T-helper 2 cell treated with Interferon-gamma antibody and Interleukin-4, amounts not matched to agents 5 μg/mL and 100 μg/mL, for 36 hours (primary cell): Measurements from ENCODE around the gene ADCY2.

Experiments
- DNase-seq: peaks from one replicate; pipeline ENCODE4 v3.0.0; 2021; ENCODE audit warnings: low spot score
- H3K27ac Mint-ChIP-seq: one replicate; pipeline ENCODE4 v1.8.0; 2021; ENCODE audit warnings: mild to moderate bottlenecking, mixed read lengths
- H3K27me3 Mint-ChIP-seq: one replicate; pipeline ENCODE4 v1.8.0; 2021; ENCODE audit warnings: low read depth, mixed read lengths
- H3K36me3 Mint-ChIP-seq: one replicate; pipeline ENCODE4 v1.8.0; 2021; ENCODE audit warnings: low read depth, mixed read lengths
- H3K4me1 Mint-ChIP-seq: one replicate; pipeline ENCODE4 v1.8.0; 2021; ENCODE audit warnings: low read depth, mixed read lengths
- H3K4me3 Mint-ChIP-seq: one replicate; pipeline ENCODE4 v1.8.0; 2022; ENCODE audit warnings: mild to moderate bottlenecking, moderate library complexity, mixed read lengths
- H3K9me3 Mint-ChIP-seq: one replicate; pipeline ENCODE4 v1.8.0; 2021; ENCODE audit warnings: mixed read lengths

The ADCY2 gene

GRCh38 chr5:7445068-7445467, 49.1 kb downstream of the ADCY2 start:
- no peak overlapping the region for H3K4me3 Mint-ChIP-seq
- H3K36me3 Mint-ChIP-seq, result no peaks in the 10 kb centered on the region
- DNase-seq, result no peak
- H3K4me1 Mint-ChIP-seq, result no peaks in the 10 kb centered on the region
- H3K27ac Mint-ChIP-seq, result no peak overlapping the region
- H3K9me3 Mint-ChIP-seq, result no peaks in the 10 kb centered on the region
- no peaks in the 10 kb centered on the region for H3K27me3 Mint-ChIP-seq

- Mint-ChIP-seq H3K4me3 (no peak overlapping the region), H3K27ac (no peak overlapping the region), H3K27me3 (no peaks in the 10 kb centered on the region), H3K9me3 (no peaks in the 10 kb centered on the region), H3K4me1 (no peaks in the 10 kb centered on the region), H3K36me3 (no peaks in the 10 kb centered on the region)
- no peak for DNase-seq
Observed at GRCh38 chr5:7445831-7446230, 49.9 kb downstream of the ADCY2 start.

DNA sequence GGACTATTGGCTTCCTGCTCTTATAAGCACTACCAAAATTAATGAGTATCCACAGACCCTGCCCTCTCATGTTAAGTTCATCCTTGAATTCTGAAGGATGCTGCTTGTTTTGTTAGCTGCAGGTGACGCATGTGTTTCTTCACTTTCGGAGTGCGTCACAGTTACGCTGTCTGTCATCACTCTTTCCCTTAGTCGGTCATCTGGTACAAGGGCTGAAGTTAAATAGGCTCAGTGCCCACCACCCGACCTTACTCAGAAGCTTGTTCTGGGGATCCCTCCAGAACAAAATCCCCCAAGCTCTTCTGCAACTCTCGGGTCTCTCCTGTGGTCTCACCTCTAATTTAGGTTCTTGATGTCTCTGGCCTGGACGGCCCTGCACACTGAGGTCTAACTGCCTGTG, 51.0 kb downstream of the ADCY2 start:
- Mint-ChIP-seq H3K36me3 (no peaks in the 10 kb centered on the region), H3K4me3 (no peak overlapping the region), H3K27me3 (no peaks in the 10 kb centered on the region), H3K27ac (no peak overlapping the region), H3K4me1 (no peaks in the 10 kb centered on the region), H3K9me3 (no peaks in the 10 kb centered on the region)
- no peak for DNase-seq

DNA sequence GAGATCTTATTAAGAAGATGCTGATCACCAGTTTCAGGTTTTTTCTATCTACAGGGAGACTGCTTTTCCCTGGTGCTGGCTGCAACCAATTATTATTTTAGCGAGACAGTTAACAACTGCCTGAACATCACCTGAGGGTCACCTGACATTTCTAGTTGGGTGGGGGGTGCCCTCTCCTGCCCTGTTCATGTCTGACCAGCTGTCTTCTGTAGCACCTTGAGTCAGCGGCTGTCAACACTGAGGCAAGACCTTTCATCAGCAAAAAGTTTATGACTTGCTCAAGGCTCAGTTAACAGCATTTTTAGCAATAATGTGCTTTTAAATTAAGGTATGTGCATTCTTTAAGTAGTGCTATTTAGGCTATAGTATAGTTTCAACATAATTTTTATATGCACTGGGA, 58.0 kb downstream of the ADCY2 start:
- no peaks in the 10 kb centered on the region for H3K36me3 Mint-ChIP-seq
- H3K9me3 Mint-ChIP-seq, result no peaks in the 10 kb centered on the region
- no peak for DNase-seq
- no peak overlapping the region for H3K27ac Mint-ChIP-seq
- no peak overlapping the region for H3K4me3 Mint-ChIP-seq
- H3K4me1 Mint-ChIP-seq, result no peaks in the 10 kb centered on the region
- H3K27me3 Mint-ChIP-seq, result no peaks in the 10 kb centered on the region

DNA sequence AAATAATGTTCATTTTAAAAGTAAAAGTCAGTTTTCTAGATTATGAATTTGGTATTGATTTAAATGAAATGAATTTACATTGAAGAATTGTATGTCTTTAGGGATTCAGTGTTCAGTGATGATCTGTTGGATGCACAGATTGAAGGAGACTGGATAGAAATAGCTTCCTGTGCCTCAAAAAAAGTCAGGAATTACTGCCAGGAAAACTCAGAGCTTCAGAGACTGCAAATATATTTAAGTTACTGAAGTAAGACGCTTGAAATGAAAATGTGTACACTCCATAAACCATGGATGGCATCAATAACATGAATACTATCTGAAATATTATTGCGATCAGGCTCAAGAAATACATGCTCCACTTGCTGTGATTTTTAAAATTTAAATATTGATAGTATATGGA, 60.3 kb downstream of the ADCY2 start:
- no peak for DNase-seq
- Mint-ChIP-seq H3K4me3 (no peak overlapping the region), H3K36me3 (no peaks in the 10 kb centered on the region), H3K4me1 (no peaks in the 10 kb centered on the region), H3K9me3 (no peaks in the 10 kb centered on the region), H3K27me3 (no peaks in the 10 kb centered on the region), H3K27ac (no peak overlapping the region)

- H3K27ac Mint-ChIP-seq, result no peak overlapping the region
- no peaks in the 10 kb centered on the region for H3K4me1 Mint-ChIP-seq
- no peak for DNase-seq
- H3K4me3 Mint-ChIP-seq, result no peak overlapping the region
- no peaks in the 10 kb centered on the region for H3K9me3 Mint-ChIP-seq
- H3K27me3 Mint-ChIP-seq, result no peaks in the 10 kb centered on the region
- H3K36me3 Mint-ChIP-seq, result no peaks in the 10 kb centered on the region
Observed at GRCh38 chr5:7461371-7461770, 65.4 kb downstream of the ADCY2 start.

DNA sequence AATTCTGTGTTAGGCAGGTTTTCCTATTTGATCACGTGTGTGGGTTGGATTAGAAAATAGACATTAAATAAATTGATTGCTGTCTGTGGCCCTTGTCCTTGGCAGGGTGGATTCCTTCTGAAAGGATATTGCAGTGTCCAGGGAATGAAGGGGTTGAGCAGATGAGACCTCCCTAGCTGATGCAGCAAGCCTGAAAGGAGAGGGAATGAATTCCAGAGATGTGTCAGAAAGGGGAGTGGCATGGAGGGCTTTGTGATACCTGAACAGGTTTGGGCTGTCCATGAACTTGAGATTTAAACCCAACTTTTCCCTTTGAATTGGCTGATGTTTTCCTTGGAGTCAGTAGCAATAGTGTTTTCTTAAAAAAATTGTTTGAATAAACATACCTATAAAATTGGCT, 66.8 kb downstream of the ADCY2 start:
- no peaks in the 10 kb centered on the region for H3K9me3 Mint-ChIP-seq
- H3K36me3 Mint-ChIP-seq, result no peaks in the 10 kb centered on the region
- H3K4me1 Mint-ChIP-seq, result no peaks in the 10 kb centered on the region
- H3K27ac Mint-ChIP-seq, result no peak overlapping the region
- H3K27me3 Mint-ChIP-seq, result no peaks in the 10 kb centered on the region
- DNase-seq, result no peak
- H3K4me3 Mint-ChIP-seq, result no peak overlapping the region

DNA sequence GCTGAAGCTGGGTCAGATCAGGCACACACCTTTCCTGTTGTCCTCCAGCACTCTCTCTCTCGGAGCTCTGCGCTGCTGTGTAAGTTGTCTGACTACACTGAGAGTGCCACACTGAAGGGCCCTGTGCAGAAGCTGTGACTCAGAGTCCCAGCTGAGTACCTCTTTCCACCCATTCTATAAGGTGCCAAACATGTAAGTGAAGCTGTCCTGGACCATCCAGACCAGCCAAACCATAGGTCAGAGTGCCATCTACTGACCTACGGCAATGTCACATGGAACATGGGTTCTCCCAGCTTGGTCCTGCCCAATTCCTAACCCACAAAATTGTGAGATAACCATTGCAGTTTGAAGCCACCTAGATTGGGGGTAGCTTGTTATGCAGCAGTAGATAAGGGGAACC, 68.2 kb downstream of the ADCY2 start:
- Mint-ChIP-seq H3K4me1 (no peaks in the 10 kb centered on the region), H3K4me3 (no peak overlapping the region), H3K36me3 (no peaks in the 10 kb centered on the region), H3K27ac (no peak overlapping the region), H3K9me3 (no peaks in the 10 kb centered on the region), H3K27me3 (no peaks in the 10 kb centered on the region)
- DNase-seq, result no peak

GRCh38 chr5:7467179-7467578, 71.2 kb downstream of the ADCY2 start:
- H3K4me3 Mint-ChIP-seq, result no peak overlapping the region
- DNase-seq, result no peak
- no peaks in the 10 kb centered on the region for H3K9me3 Mint-ChIP-seq
- H3K36me3 Mint-ChIP-seq, result no peaks in the 10 kb centered on the region
- H3K27ac Mint-ChIP-seq, result no peak overlapping the region
- H3K4me1 Mint-ChIP-seq, result no peaks in the 10 kb centered on the region
- no peaks in the 10 kb centered on the region for H3K27me3 Mint-ChIP-seq

DNA sequence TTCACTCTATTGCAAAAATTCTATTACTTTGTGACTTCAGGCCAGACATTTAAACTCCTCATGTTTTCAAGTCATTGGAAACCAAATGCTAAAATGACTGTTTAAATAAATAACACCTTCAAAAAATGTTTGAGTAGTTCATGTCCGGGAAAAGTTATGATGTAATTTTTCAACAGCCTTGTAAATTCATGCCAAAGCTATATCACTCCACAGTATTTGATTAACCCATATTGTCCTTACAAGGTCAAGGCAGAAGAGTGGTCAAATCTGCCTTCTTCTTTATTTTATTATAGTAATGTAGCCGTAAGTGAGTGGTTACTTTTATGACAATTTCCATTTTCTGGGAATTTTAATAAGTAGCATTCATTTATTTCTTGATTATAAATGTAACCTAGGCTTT, 72.8 kb downstream of the ADCY2 start:
- no peaks in the 10 kb centered on the region for H3K9me3 Mint-ChIP-seq
- no peaks in the 10 kb centered on the region for H3K36me3 Mint-ChIP-seq
- DNase-seq, result no peak
- H3K27me3 Mint-ChIP-seq, result no peaks in the 10 kb centered on the region
- H3K4me1 Mint-ChIP-seq, result no peaks in the 10 kb centered on the region
- H3K27ac Mint-ChIP-seq, result no peak overlapping the region
- no peak overlapping the region for H3K4me3 Mint-ChIP-seq

DNA sequence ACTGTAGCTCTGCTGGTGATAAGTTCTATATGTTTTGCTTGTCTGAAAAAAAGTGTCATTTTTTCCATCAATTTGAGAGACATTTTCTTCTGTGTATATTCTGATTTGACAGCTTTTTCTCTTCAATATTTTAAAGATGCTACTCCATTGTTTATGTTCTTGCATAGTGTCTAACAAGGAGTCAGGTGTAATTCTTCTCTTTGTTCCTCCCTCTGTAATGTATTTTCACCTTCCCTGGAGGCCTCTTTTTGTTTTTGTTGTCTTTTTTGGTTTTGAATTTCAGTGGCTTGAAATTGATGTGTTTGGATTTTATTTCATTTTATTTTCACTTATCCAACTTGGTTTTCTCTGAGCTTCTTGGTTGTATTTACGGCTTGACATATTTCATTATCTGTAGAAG, 75.8 kb downstream of the ADCY2 start:
- Mint-ChIP-seq H3K27ac (no peak overlapping the region), H3K27me3 (no peaks in the 10 kb centered on the region), H3K4me3 (no peak overlapping the region), H3K36me3 (no peaks in the 10 kb centered on the region), H3K9me3 (peaks cover 5% of the 10 kb centered on the region), H3K4me1 (no peaks in the 10 kb centered on the region)
- DNase-seq, result no peak

DNA sequence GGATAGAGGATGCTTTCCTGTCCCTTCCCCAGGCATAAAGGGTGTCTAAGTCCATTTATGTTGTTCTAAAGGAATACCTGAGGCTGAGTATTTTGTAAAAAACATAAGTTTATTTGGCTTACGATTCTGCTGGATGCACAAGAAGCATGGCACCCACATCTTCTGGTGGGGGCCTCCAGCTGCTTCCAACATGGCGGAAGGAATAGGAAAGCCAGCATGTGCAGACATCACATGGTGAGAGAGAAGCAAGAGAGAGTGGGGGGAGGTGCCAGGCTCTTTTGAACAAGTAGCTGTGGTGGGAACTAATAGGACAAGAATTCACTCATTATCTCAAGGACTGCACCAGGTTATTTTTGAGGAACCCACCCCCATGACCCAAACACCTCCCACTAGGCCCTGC, 77.2 kb downstream of the ADCY2 start:
- Mint-ChIP-seq H3K27me3 (no peaks in the 10 kb centered on the region), H3K9me3 (peaks cover 5% of the 10 kb centered on the region), H3K27ac (no peak overlapping the region), H3K4me3 (no peak overlapping the region), H3K4me1 (no peaks in the 10 kb centered on the region), H3K36me3 (no peaks in the 10 kb centered on the region)
- DNase-seq, result no peak

DNA sequence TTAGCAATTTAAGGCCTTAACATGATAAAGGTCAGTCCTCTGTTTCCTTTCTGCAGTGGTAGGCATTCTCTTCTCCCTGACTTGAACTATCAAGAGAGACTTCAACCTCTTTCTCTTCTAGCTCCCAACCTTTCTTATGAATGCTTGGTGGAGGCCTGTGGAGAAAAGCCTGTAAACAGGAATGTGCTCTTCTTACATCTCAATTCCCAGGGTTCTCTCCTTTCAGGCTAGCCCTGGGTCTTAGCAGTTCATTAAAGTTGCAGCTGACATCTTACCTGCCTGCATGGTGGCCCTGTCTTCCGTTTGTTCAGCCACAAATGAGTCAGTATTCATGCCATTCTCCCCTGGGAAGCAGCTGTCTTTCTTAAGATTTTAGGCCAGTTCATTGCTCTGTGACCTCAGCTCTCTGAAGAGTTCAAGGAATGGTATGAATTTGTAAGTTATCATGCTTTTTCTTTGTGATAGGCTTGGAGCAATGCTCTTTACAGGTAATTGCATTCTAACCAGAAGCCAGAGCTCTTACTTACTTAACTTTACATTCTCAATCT, 77.8 kb downstream of the ADCY2 start:
- no peaks in the 10 kb centered on the region for H3K27me3 Mint-ChIP-seq
- H3K9me3 Mint-ChIP-seq, result peaks cover 5% of the 10 kb centered on the region
- H3K27ac Mint-ChIP-seq, result no peak overlapping the region
- H3K4me3 Mint-ChIP-seq, result no peak overlapping the region
- H3K36me3 Mint-ChIP-seq, result no peaks in the 10 kb centered on the region
- DNase-seq, result no peak
- H3K4me1 Mint-ChIP-seq, result no peaks in the 10 kb centered on the region

- no peaks in the 10 kb centered on the region for H3K36me3 Mint-ChIP-seq
- H3K27me3 Mint-ChIP-seq, result no peaks in the 10 kb centered on the region
- no peak overlapping the region for H3K4me3 Mint-ChIP-seq
- DNase-seq, result no peak
- no peaks in the 10 kb centered on the region for H3K4me1 Mint-ChIP-seq
- H3K9me3 Mint-ChIP-seq, result peaks cover 5% of the 10 kb centered on the region
- H3K27ac Mint-ChIP-seq, result no peak overlapping the region
Observed at GRCh38 chr5:7474821-7475403, 79.0 kb downstream of the ADCY2 start.

GRCh38 chr5:7478459-7478858, 82.5 kb downstream of the ADCY2 start:
- Mint-ChIP-seq H3K27me3 (no peaks in the 10 kb centered on the region), H3K27ac (no peak overlapping the region), H3K4me1 (no peaks in the 10 kb centered on the region), H3K4me3 (no peak overlapping the region), H3K36me3 (no peaks in the 10 kb centered on the region), H3K9me3 (peaks cover 5% of the 10 kb centered on the region)
- DNase-seq, result no peak
